ENCODE data around the gene TBK1.

GRCh38 chr12:64518396-64518795 is 66.5 kb downstream of the TBK1 start:
- TF ChIP-seq CTCF (IDR thresholded peaks at IDR 0.05; ENCODE audit: low read length) (no peak), EZH2 (optimal IDR thresholded peaks at IDR 0.05; ENCODE audit: low read depth, low read length) (no peak)
